GM23338 (cell line): Measurements from ENCODE around the gene REPIN1.

Source experiments
- CREB1 ChIP-seq: fragments of 250-450 bp; sonication (Bioruptor Pico); IDR thresholded peaks from 2 replicates; pipeline ENCODE4 v1.5.0; 2020; ENCODE audit warnings: low read depth, mild to moderate bottlenecking, moderate library complexity
- CTCF ChIP-seq, 2 experiments: fragments of 200-600 bp in 1 of 2; sonication (generic) in 1 of 2; conservative IDR thresholded peaks; 2 replicates each; pipeline versions ENCODE4 v1.5.1 to v1.6.1; 2016 to 2017; ENCODE audit warnings: antibody characterized with exemption in 2 of 2, low read depth in 2 of 2, mild to moderate bottlenecking in 2 of 2, moderate library complexity in 1 of 2
- ETS1 ChIP-seq: IDR thresholded peaks from 2 replicates; pipeline ENCODE4 v1.6.1; 2016; ENCODE audit warnings: antibody characterized with exemption
- EZH2 ChIP-seq: fragments of 200-600 bp; sonication (generic); IDR thresholded peaks from one replicate; pipeline ENCODE4 v1.8.0; 2017; ENCODE audit warnings: antibody characterized with exemption, mild to moderate bottlenecking, low read depth; ENCODE audit not compliant: unreplicated experiment
- EZH2phosphoT487 ChIP-seq: fragments of 200-600 bp; sonication (generic); IDR thresholded peaks from one replicate; pipeline ENCODE4 v1.8.1; 2018; ENCODE audit warnings: antibody characterized with exemption; ENCODE audit not compliant: unreplicated experiment
- JUNB ChIP-seq: IDR thresholded peaks from one replicate; pipeline ENCODE4 v1.6.1; 2016; ENCODE audit warnings: antibody characterized with exemption; ENCODE audit not compliant: unreplicated experiment
- POLR2AphosphoS5 ChIP-seq: IDR thresholded peaks from 2 replicates; pipeline ENCODE4 v1.6.1; 2016; ENCODE audit warnings: antibody characterized with exemption, low read depth
- REST ChIP-seq: IDR thresholded peaks from one replicate; pipeline ENCODE4 v1.6.1; 2018; ENCODE audit warnings: antibody characterized with exemption; ENCODE audit not compliant: unreplicated experiment
- STAT1 ChIP-seq: IDR thresholded peaks from one replicate; pipeline ENCODE4 v1.6.1; 2016; ENCODE audit warnings: antibody characterized with exemption; ENCODE audit not compliant: unreplicated experiment
- ZNF114 ChIP-seq: fragments of 250-450 bp; sonication (Bioruptor Pico); IDR thresholded peaks from 2 replicates; pipeline ENCODE4 v1.5.0; 2020; ENCODE audit warnings: mild to moderate bottlenecking, moderate library complexity
- ZNF331 ChIP-seq: fragments of 250-450 bp; sonication (Bioruptor Pico); IDR thresholded peaks from 2 replicates; pipeline ENCODE4 v1.5.0; 2020; ENCODE audit warnings: low read depth, mild to moderate bottlenecking, moderate library complexity
- ZNF462 ChIP-seq: fragments of 250-450 bp; sonication (Bioruptor Pico); IDR thresholded peaks from 2 replicates; pipeline ENCODE4 v1.5.0; 2020; ENCODE audit warnings: mild to moderate bottlenecking, moderate library complexity

GRCh38 chr7:150399421-150400007 is 30.9 kb downstream of the REPIN1 start:
- TF ChIP-seq CTCF (conservative IDR thresholded peaks at IDR 0.05; ENCODE audit: low read depth in 2 of 2): no peak
- no peak for TF ChIP-seq POLR2AphosphoS5
- TF ChIP-seq ZNF114: no peak
- no peak for TF ChIP-seq REST
- TF ChIP-seq EZH2: no peak
- no peak for TF ChIP-seq EZH2phosphoT487
- no peak for TF ChIP-seq CREB1 (CRISPR knock-in tag)
- no peak for TF ChIP-seq JUNB
- no peak for TF ChIP-seq ETS1
- no peak for TF ChIP-seq ZNF331
- TF ChIP-seq ZNF462 (CRISPR knock-in tag): no peak
- TF ChIP-seq STAT1: no peak
